BJ (cell line): ENCODE data around the gene ANK2. TPM values are rescaled to one million over a fixed set of nuclear protein-coding genes. Genes with fewer than 3 reads are reported as not detected.
"Not testable (repeated sequence)": the region's sequence is repeated elsewhere in the genome, so short reads cannot be mapped to it uniquely, and the experiment has no call there.

Experiments used
- CTCF ChIA-PET: fragments of 350-600 bp; formaldehyde crosslinking; extraction: SDS; loops from one replicate; lab custom pipeline; 2021; ENCODE audit warnings: antibody characterized with exemption, inconsistent platforms; lab: Yijun Ruan, JAX
- POLR2A ChIA-PET: fragments of 300-600 bp; sonication (Branson Sonifier 250); formaldehyde crosslinking; extraction: SDS; loops from one replicate; lab custom pipeline; 2021; ENCODE audit warnings: antibody characterized with exemption; lab: Charles Lee
- DNase-seq: peaks from one replicate; pipeline ENCODE4 v3.0.0-alpha.2; 2011; ENCODE audit warnings: low read depth
- H3K27me3 ChIP-seq: 2 replicates; pipeline ENCODE4 v1.6.0; 2011; ENCODE audit warnings: low read length; ENCODE audit not compliant: control insufficient read depth, insufficient read depth
- H3K36me3 ChIP-seq: 2 replicates; pipeline ENCODE4 v1.5.1; 2011; ENCODE audit warnings: low read length; ENCODE audit not compliant: control insufficient read depth, insufficient read depth
- H3K4me3 ChIP-seq: 2 replicates; pipeline ENCODE4 v1.5.1; 2011; ENCODE audit warnings: low read depth, mild to moderate bottlenecking, control low read depth, low read length
- CTCF ChIP-seq: IDR thresholded peaks from 2 replicates; pipeline ENCODE4 v1.5.1; 2011; ENCODE audit warnings: low read depth, mild to moderate bottlenecking, control low read depth, inconsistent platforms, low read length, moderate library complexity; ENCODE audit not compliant: insufficient read depth
- polyA plus RNA-seq: library from polyadenylated mRNA; depleted of rRNA; stranded (reverse); fragments of >200 nt; gene quantifications from 2 replicates; pipeline ENCODE4 v1.2.3, GENCODE V29; 2011

Gene ANK2
- polyA plus RNA-seq, 1 experiment, result 2.3 TPM

GRCh38 chr4:113064244-113064643 lies 14.8 kb downstream of the ANK2 start:
- H3K27me3 ChIP-seq, result no peaks in the 10 kb centered on the region
- TF ChIP-seq CTCF, result no peak
- H3K4me3 ChIP-seq, result no peak overlapping the region
- POLR2A ChIA-PET, result no interaction called here
- no peak for DNase-seq
- no peaks in the 10 kb centered on the region for H3K36me3 ChIP-seq
- CTCF ChIA-PET, result no interaction called here

GRCh38 chr4:113065629-113066028 lies 16.2 kb downstream of the ANK2 start:
- CTCF ChIA-PET, result no interaction called here
- Histone ChIP-seq H3K4me3 (no peak overlapping the region), H3K36me3 (no peaks in the 10 kb centered on the region), H3K27me3 (no peaks in the 10 kb centered on the region)
- no peak for TF ChIP-seq CTCF
- POLR2A ChIA-PET, result no interaction called here
- DNase-seq, result no peak

- H3K36me3 ChIP-seq, H3K27me3 ChIP-seq, CTCF ChIA-PET, H3K4me3 ChIP-seq, DNase-seq, POLR2A ChIA-PET: not testable (repeated sequence)
Observed at GRCh38 chr4:113068771-113069170, 19.3 kb downstream of the ANK2 start.

- no peak for TF ChIP-seq CTCF
- CTCF ChIA-PET, result no interaction called here
Observed at GRCh38 chr4:113069212-113069892, 19.9 kb downstream of the ANK2 start.

GRCh38 chr4:113070755-113071154 lies 21.3 kb downstream of the ANK2 start:
- POLR2A ChIA-PET, result no interaction called here
- CTCF ChIA-PET, result interaction anchor here (0.6 kb wide), 1 partner anchor 304 kb away, joined by 3 read pairs; no protein-coding TSS in a partner anchor
- Histone ChIP-seq H3K36me3 (no peaks in the 10 kb centered on the region), H3K4me3 (no peak overlapping the region), H3K27me3 (no peaks in the 10 kb centered on the region; the same call in 1 of the 2 replicates)
- no peak for DNase-seq
- no peak for TF ChIP-seq CTCF

More at GRCh38 chr4:113069212-113069892, 19.9 kb downstream of the ANK2 start:
- no peak for DNase-seq
- H3K36me3 ChIP-seq, result no peaks in the 10 kb centered on the region
- no peaks in the 10 kb centered on the region; the same call in 1 of the 2 replicates for H3K27me3 ChIP-seq
- POLR2A ChIA-PET, result no interaction called here
- H3K4me3 ChIP-seq, result no peak overlapping the region

- H3K27me3 ChIP-seq, result no peaks in the 10 kb centered on the region; the same call in 1 of the 2 replicates
- H3K4me3 ChIP-seq, result no peak overlapping the region
- no peak for DNase-seq
- no peaks in the 10 kb centered on the region for H3K36me3 ChIP-seq
- ChIA-PET POLR2A (no interaction called here), CTCF (no interaction called here)
- TF ChIP-seq CTCF, result no peak
Observed at GRCh38 chr4:113071274-113071673, 21.8 kb downstream of the ANK2 start.
